HL-60 (cell line): Measurements from ENCODE around the gene KRT71.

Source experiments
- GABPA ChIP-seq: IDR thresholded peaks from 2 replicates; pipeline ENCODE4 v1.6.1; 2012; ENCODE audit warnings: low read depth
- POLR2AphosphoS5 ChIP-seq: IDR thresholded peaks from 2 replicates; pipeline ENCODE4 v1.6.1; 2012; ENCODE audit warnings: low read depth
- SPI1 ChIP-seq: IDR thresholded peaks from 2 replicates; pipeline ENCODE4 v1.6.1; 2012; ENCODE audit warnings: low read depth, mild to moderate bottlenecking, borderline replicate concordance
- TF ChIP-seq, protein P1 (sequence below): IDR thresholded peaks from one replicate; pipeline ENCODE4 v1.5.1; 2011; ENCODE audit warnings: low read length, control low read depth, inconsistent platforms; ENCODE audit not compliant: insufficient read depth
- TF ChIP-seq, protein P2 (sequence below): IDR thresholded peaks from 2 replicates; pipeline ENCODE4 v1.6.1; 2012; ENCODE audit warnings: low read depth; ENCODE audit not compliant: insufficient replicate concordance

DNA sequence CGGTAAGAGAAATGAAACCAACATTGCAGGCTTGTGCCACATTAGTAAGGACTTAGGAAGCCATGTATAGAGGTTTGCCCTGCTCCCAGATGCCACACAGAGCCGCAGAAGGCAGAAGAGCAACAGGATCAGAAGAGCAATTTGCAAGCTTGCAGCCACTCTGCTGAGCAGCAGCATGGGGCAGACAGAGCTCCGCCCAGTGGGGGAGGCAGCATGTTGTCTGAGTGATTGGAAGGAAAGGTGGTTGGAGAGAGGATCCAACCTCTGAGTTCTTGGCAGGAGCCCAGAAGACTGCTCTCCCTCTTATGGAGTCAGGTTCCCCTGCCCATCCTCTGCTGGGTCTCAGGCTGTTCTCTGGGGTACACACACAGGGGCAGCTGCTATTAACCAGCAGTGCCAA, 57.6 kb downstream of the KRT71 start:
- TF ChIP-seq, protein P1, sequence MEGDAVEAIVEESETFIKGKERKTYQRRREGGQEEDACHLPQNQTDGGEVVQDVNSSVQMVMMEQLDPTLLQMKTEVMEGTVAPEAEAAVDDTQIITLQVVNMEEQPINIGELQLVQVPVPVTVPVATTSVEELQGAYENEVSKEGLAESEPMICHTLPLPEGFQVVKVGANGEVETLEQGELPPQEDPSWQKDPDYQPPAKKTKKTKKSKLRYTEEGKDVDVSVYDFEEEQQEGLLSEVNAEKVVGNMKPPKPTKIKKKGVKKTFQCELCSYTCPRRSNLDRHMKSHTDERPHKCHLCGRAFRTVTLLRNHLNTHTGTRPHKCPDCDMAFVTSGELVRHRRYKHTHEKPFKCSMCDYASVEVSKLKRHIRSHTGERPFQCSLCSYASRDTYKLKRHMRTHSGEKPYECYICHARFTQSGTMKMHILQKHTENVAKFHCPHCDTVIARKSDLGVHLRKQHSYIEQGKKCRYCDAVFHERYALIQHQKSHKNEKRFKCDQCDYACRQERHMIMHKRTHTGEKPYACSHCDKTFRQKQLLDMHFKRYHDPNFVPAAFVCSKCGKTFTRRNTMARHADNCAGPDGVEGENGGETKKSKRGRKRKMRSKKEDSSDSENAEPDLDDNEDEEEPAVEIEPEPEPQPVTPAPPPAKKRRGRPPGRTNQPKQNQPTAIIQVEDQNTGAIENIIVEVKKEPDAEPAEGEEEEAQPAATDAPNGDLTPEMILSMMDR, result no peak
- TF ChIP-seq SPI1, result no peak
- no peak for TF ChIP-seq POLR2AphosphoS5
- no peak for TF ChIP-seq GABPA
- TF ChIP-seq, protein P2, sequence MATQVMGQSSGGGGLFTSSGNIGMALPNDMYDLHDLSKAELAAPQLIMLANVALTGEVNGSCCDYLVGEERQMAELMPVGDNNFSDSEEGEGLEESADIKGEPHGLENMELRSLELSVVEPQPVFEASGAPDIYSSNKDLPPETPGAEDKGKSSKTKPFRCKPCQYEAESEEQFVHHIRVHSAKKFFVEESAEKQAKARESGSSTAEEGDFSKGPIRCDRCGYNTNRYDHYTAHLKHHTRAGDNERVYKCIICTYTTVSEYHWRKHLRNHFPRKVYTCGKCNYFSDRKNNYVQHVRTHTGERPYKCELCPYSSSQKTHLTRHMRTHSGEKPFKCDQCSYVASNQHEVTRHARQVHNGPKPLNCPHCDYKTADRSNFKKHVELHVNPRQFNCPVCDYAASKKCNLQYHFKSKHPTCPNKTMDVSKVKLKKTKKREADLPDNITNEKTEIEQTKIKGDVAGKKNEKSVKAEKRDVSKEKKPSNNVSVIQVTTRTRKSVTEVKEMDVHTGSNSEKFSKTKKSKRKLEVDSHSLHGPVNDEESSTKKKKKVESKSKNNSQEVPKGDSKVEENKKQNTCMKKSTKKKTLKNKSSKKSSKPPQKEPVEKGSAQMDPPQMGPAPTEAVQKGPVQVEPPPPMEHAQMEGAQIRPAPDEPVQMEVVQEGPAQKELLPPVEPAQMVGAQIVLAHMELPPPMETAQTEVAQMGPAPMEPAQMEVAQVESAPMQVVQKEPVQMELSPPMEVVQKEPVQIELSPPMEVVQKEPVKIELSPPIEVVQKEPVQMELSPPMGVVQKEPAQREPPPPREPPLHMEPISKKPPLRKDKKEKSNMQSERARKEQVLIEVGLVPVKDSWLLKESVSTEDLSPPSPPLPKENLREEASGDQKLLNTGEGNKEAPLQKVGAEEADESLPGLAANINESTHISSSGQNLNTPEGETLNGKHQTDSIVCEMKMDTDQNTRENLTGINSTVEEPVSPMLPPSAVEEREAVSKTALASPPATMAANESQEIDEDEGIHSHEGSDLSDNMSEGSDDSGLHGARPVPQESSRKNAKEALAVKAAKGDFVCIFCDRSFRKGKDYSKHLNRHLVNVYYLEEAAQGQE, result no peak
